Measurements from ENCODE around the gene PER1. TPM values are rescaled to one million over a fixed set of nuclear protein-coding genes. Genes with fewer than 3 reads are reported as not detected.

Gene PER1
- total and polyA plus RNA-seq, 2 of the 8 experiments (the other 6 are each of a cell fraction or from before 2014, with no cell fraction given) = 9.6 to 38.0 TPM

DNA sequence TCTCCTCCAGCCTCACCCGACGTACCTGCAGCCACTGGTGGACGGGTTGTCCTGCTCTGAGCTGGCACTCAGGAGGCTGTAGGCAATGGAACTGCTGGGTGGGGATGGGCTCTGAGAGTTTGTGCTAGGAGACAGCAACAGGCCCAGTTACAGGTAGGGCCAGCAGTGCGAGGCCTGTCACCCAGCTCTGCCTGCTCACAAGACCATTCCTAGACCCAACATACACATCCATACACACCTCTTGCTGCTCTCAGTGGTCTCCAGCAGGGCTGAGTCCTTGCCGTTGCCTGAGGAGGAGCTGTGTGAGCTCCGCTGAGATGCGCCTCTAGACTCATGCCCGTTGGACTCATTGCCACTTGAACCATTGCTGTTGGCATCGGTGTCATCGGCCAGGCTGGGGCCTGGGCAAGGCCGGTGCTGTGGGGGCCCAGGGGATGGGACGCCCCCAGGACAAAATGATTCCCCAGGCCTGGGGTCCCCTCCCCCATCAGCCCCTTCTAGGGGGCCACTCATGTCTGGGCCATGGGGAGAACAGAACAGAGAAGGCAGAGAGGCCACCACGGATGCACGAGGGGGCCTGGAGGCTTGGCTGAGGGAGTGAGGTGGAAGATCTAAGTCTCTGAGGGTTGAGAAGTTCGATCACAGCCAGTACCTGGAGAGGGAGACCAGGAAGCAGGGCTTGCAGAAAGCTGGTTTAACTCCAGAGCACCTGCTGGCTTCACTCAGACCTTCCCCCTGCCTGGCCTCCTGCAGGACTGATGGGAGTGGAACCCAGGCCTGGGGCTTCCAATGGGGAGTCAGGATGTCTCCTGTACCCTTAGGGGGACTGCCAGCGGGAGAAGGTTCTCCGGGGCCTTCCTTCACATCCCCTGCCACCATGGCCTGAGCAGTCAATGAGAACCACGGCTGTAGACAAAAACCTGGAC is 1.7 kb downstream of the PER1 start:
- H3K9me3 ChIP-seq (ENCODE audit: insufficient read depth in 2 of 2, low read depth in 1 of 2, low read length in 1 of 2) = no peaks in the 10 kb centered on the region
- H2AK5ac ChIP-seq (ENCODE audit: low read depth, low read length) = no peak overlapping the region
- H3K18ac ChIP-seq (ENCODE audit: extremely low read depth, low read length) = no peak overlapping the region
- no peaks in the 10 kb centered on the region for H3K27me3 ChIP-seq (replicated peaks in 1 of 4; ENCODE audit: control insufficient read depth in 3 of 4, extremely low read depth in 1 of 4, insufficient read depth in 3 of 4, low read length in 3 of 4)
- H3K4me2 ChIP-seq (ENCODE audit: insufficient read depth in 1 of 2, low read depth in 2 of 2, low read length in 2 of 2) = peak overlapping the region; percentile 100
- H3K27ac ChIP-seq (ENCODE audit: low read depth, low read length) = no peak overlapping the region
- H2BK15ac ChIP-seq (ENCODE audit: low read length) = no peak overlapping the region
- H3K4ac ChIP-seq (replicated peaks; ENCODE audit: insufficient read length, low read depth, low read length) = no peak overlapping the region
- WGBS, 2 experiments (ENCODE audit: extremely low coverage in 1 of 2, insufficient coverage in 1 of 2, insufficient read length in 1 of 2, insufficient replicate concordance in 2 of 2, low coverage in 1 of 2, low lambda C conversion rate in 2 of 2, missing lambda C conversion rate in 1 of 2) = 87% methylated on average over 18 of the region's 18 CpGs; no CpG with 5 or more reads in 1 of the 2 experiments
- no peak overlapping the region for H3K56ac ChIP-seq (replicated peaks; ENCODE audit: insufficient read length, low read depth, low read length)
- peaks cover 0 to 5% of the 10 kb centered on the region in 2 experiments; a peak in 1 of 4 replicates for H3K79me2 ChIP-seq (ENCODE audit: control insufficient read depth in 1 of 2, insufficient read depth in 2 of 2, low read length in 2 of 2)
- H3K23ac ChIP-seq (ENCODE audit: insufficient read length) = no peak overlapping the region
- CTCF ChIA-PET (ENCODE audit: partially characterized antibody) = interaction anchor here (0.6 to 14.1 kb wide), 4 partner anchors 7 to 24 kb away, joined by 3 to 133 read pairs (median 6); partner anchors contain the start of gene VAMP2
- peak overlapping the region; percentile 79 to 93 (median 84); a peak in 7 of 8 replicates for H3K4me3 ChIP-seq (ENCODE audit: extremely low read depth in 1 of 4, insufficient read depth in 2 of 4, low read depth in 3 of 4, low read length in 4 of 4)
- no peak overlapping the region for H2BK120ac ChIP-seq (replicated peaks; ENCODE audit: low read depth, low read length)
- no peak overlapping the region for H3K14ac ChIP-seq (ENCODE audit: insufficient read length)
- H4K91ac ChIP-seq (replicated peaks; ENCODE audit: insufficient read length, low read length) = no peak overlapping the region
- H4K5ac ChIP-seq (ENCODE audit: insufficient read length, low read depth, low read length) = no peak overlapping the region
- no peak overlapping the region for H3K9ac ChIP-seq (replicated peaks in 1 of 4; ENCODE audit: extremely low read depth in 1 of 4, low read depth in 3 of 4, low read length in 3 of 4)
- TF ChIP-seq CTBP2 (IDR thresholded peaks at IDR 0.05; ENCODE audit: borderline replicate concordance, insufficient read depth, insufficient read length, low read length) (no peak), CBX5 (IDR thresholded peaks at IDR 0.05; ENCODE audit: low read depth, low read length) (no peak), POLR2A (IDR thresholded peaks at IDR 0.05; ENCODE audit: control extremely low read depth in 1 of 2, low read depth in 2 of 2, low read length in 2 of 2) (peak in 1 of 2 experiments; percentile 6; a peak in 1 of 3 replicates)
- peaks cover 2 to 24% of the 10 kb centered on the region in 2 experiments for H4K20me1 ChIP-seq (replicated peaks in 1 of 2; ENCODE audit: control insufficient read depth in 1 of 2, insufficient read depth in 2 of 2, low read length in 2 of 2)
- H3K79me1 ChIP-seq (ENCODE audit: low read depth, low read length) = peaks cover 7% of the 10 kb centered on the region; the same call in 1 of the 2 replicates
- no peak overlapping the region for H2BK20ac ChIP-seq (ENCODE audit: low read length)
- no peak overlapping the region for H2BK5ac ChIP-seq (ENCODE audit: low read depth, low read length)
- peaks cover 9 to 26% (median 16%) of the 10 kb centered on the region in 4 experiments for H3K4me1 ChIP-seq (replicated peaks in 1 of 4; ENCODE audit: control insufficient read depth in 3 of 4, insufficient read depth in 4 of 4, low read length in 3 of 4)
- H3K36me3 ChIP-seq (ENCODE audit: control insufficient read depth in 2 of 4, insufficient read depth in 4 of 4, low read length in 3 of 4) = peaks cover 13 to 40% (median 29%) of the 10 kb centered on the region in 4 experiments; a peak in 7 of 8 replicates
- no peak overlapping the region for H2AFZ ChIP-seq (ENCODE audit: low read length)
- H2BK12ac ChIP-seq (ENCODE audit: low read depth, low read length) = no peak overlapping the region
- POLR2A ChIA-PET (ENCODE audit: partially characterized antibody) = interaction anchor here (0.6 to 6.4 kb wide), 10 partner anchors 10 to 76 kb away, joined by 3 to 62 read pairs (median 4); partner anchors contain the start of genes ALOXE3 and BORCS6
- H3K23me2 ChIP-seq (ENCODE audit: low read depth, low read length) = peaks cover 13% of the 10 kb centered on the region
- FAIRE-seq (no peak), DNase-seq (ENCODE audit: low read depth in 1 of 2, low spot score in 2 of 2) (no peak)
- H4K8ac ChIP-seq (ENCODE audit: extremely low read depth, insufficient read depth, low read length) = no peak overlapping the region; the same call in 1 of the 2 replicates

All from H1 (cell line).